HepG2 (cell line): ENCODE results near the gene RGS7. TPM values are rescaled to one million over a fixed set of nuclear protein-coding genes. Genes with fewer than 3 reads are reported as not detected.

ENCODE experiments used
- ATAC-seq: fragments of 200-7000 bp; cut with Tn5 transposase; 3 replicates; pipeline ENCODE4 v1.9.1; 2020; ENCODE audit warnings: mild to moderate bottlenecking, moderate library complexity
- BruUV-seq: library from RNA; stranded (reverse); fragments of 400-500 nt; replicated peaks from 2 replicates; lab custom pipeline; 2021; lab: Mats Ljungman, UMichigan
- CTCF ChIA-PET: fragments of 300-600 bp; formaldehyde crosslinking; extraction: SDS; loops from one replicate; lab custom pipeline; 2021; ENCODE audit warnings: low total read pairs, inconsistent platforms, low intra/inter-chr PET ratio; lab: Yijun Ruan, JAX
- POLR2A ChIA-PET: fragments of 350-600 bp; sonication (Branson Sonifier 250); formaldehyde crosslinking; loops from one replicate; lab custom pipeline; 2020; ENCODE audit warnings: antibody characterized with exemption, inconsistent platforms; lab: Yijun Ruan, JAX
- DNase-seq: peaks from one replicate; pipeline ENCODE4 v3.0.0-alpha.2; 2015; ENCODE audit warnings: low spot score
- FAIRE-seq: peaks from 3 replicates; lab custom pipeline; 2011; peaks lifted over from hg19 to GRCh38; lab: Jason Lieb, UNC
- H2AFZ ChIP-seq: one replicate; pipeline ENCODE4 v1.6.1; 2011; ENCODE audit warnings: low read length, inconsistent platforms
- H3K27ac ChIP-seq: fragments of 300-600 bp; 3 replicates; pipeline ENCODE4 v1.8.0; 2011; ENCODE audit warnings: mixed run types, mild to moderate bottlenecking, mixed read lengths, low read length, inconsistent platforms; ENCODE audit not compliant: insufficient read depth; ENCODE audit errors: extremely low read length
- H3K27me3 ChIP-seq, 2 experiments: fragments of 200-600 bp in 1 of 2; 2 replicates in 1 of 2; 3 replicates in 1 of 2; pipeline versions ENCODE4 v1.6.0 to v1.8.0; 2011; ENCODE audit warnings: low read length in 2 of 2, mild to moderate bottlenecking in 2 of 2, moderate library complexity in 2 of 2, inconsistent platforms in 1 of 2; ENCODE audit not compliant: insufficient read depth in 2 of 2, control insufficient read depth in 1 of 2
- H3K36me3 ChIP-seq, 2 experiments: fragments of 200-600 bp in 1 of 2; replicated peaks in 1 of 2; 2 replicates in 1 of 2; 3 replicates in 1 of 2; pipeline versions ENCODE4 v1.5.1 to v1.8.0; 2011; ENCODE audit warnings: low read length in 2 of 2, inconsistent platforms in 1 of 2; ENCODE audit not compliant: insufficient read depth in 2 of 2, control insufficient read depth in 1 of 2
- H3K4me1 ChIP-seq: 2 replicates; pipeline ENCODE4 v1.5.1; 2012; ENCODE audit warnings: low read length, inconsistent platforms; ENCODE audit not compliant: insufficient read depth
- H3K4me2 ChIP-seq: 2 replicates; pipeline ENCODE4 v1.6.0; 2011; ENCODE audit warnings: low read depth, low read length, inconsistent platforms
- H3K4me3 ChIP-seq, 3 experiments: fragments of 200-600 bp in 1 of 3; sonication (generic), shearing (Covaris generic) in 1 of 3; replicated peaks in 1 of 3; 2 replicates each; pipeline ENCODE4 v1.5.1; 2011 to 2016; ENCODE audit warnings: low read length in 3 of 3, inconsistent platforms in 2 of 3, low read depth in 2 of 3, mild to moderate bottlenecking in 2 of 3, control low read depth in 1 of 3, mixed read lengths in 1 of 3; ENCODE audit not compliant: insufficient read depth in 1 of 3
- H3K79me2 ChIP-seq: one replicate; pipeline ENCODE4 v1.6.1; 2011; ENCODE audit warnings: low read length, inconsistent platforms; ENCODE audit not compliant: insufficient read depth
- H3K9ac ChIP-seq: 2 replicates; pipeline ENCODE4 v1.6.0; 2011; ENCODE audit warnings: mild to moderate bottlenecking, low read depth, low read length, inconsistent platforms; ENCODE audit not compliant: insufficient read depth
- H3K9me3 ChIP-seq: 2 replicates; pipeline ENCODE4 v1.5.1; 2012; ENCODE audit warnings: mild to moderate bottlenecking, low read length
- H4K20me1 ChIP-seq: 2 replicates; pipeline ENCODE4 v1.6.0; 2011; ENCODE audit warnings: inconsistent platforms, mild to moderate bottlenecking, low read length, moderate library complexity; ENCODE audit not compliant: insufficient read depth
- ARID3A ChIP-seq: IDR thresholded peaks from 2 replicates; pipeline ENCODE4 v1.6.1; 2012; ENCODE audit warnings: low read depth, low read length, improper control_type of control experiment
- CBX5 ChIP-seq: sonication (generic); formaldehyde crosslinking; IDR thresholded peaks from 2 replicates; pipeline ENCODE4 v1.4.0; 2020; ENCODE audit warnings: missing genetic modification reagents, borderline replicate concordance
- CREB1 ChIP-seq, 2 experiments: fragments of 450-650 bp in 1 of 2; IDR thresholded peaks; 2 replicates each; pipeline ENCODE4 v1.6.1; 2016 to 2017; ENCODE audit warnings: control low read depth in 1 of 2, mild to moderate bottlenecking in 1 of 2, missing compliant biosample characterization in 1 of 2, missing genetic modification characterization in 1 of 2
- SP4 ChIP-seq: sonication (generic); formaldehyde crosslinking; IDR thresholded peaks from 2 replicates; pipeline ENCODE4 v1.8.1; 2023; ENCODE audit warnings: mild to moderate bottlenecking, missing genetic modification reagents
- SRY ChIP-seq: sonication (generic); formaldehyde crosslinking; IDR thresholded peaks from 2 replicates; pipeline ENCODE4 v1.8.0; 2022; ENCODE audit warnings: mild to moderate bottlenecking, missing genetic modification reagents
- STAT6 ChIP-seq: sonication (generic); formaldehyde crosslinking; IDR thresholded peaks from 2 replicates; pipeline ENCODE4 v1.4.0; 2020; ENCODE audit warnings: missing genetic modification reagents, mild to moderate bottlenecking, borderline replicate concordance
- TARDBP ChIP-seq: sonication (generic); formaldehyde crosslinking; IDR thresholded peaks from 2 replicates; pipeline ENCODE4 v1.8.0; 2022; ENCODE audit warnings: mild to moderate bottlenecking, missing genetic modification reagents
- TEAD3 ChIP-seq: optimal IDR thresholded peaks from 2 replicates; pipeline ENCODE3; 2016; ENCODE audit warnings: borderline replicate concordance
- ZFP36 ChIP-seq: fragments of 150-350 bp; IDR thresholded peaks from 2 replicates; pipeline ENCODE4 v1.6.1; 2018; ENCODE audit warnings: borderline replicate concordance, low read length, low read depth; ENCODE audit not compliant: partially characterized antibody
- ZNF17 ChIP-seq: sonication (generic); formaldehyde crosslinking; IDR thresholded peaks from 2 replicates; pipeline ENCODE4 v1.5.0; 2020; ENCODE audit warnings: mild to moderate bottlenecking, missing genetic modification reagents
- ZNF460 ChIP-seq: sonication (generic); formaldehyde crosslinking; IDR thresholded peaks from 2 replicates; pipeline ENCODE4 v1.5.1; 2020; ENCODE audit warnings: missing genetic modification reagents, mild to moderate bottlenecking, borderline replicate concordance
- ZNF704 ChIP-seq: sonication (generic); formaldehyde crosslinking; IDR thresholded peaks from 2 replicates; pipeline ENCODE4 v1.8.1; 2023; ENCODE audit warnings: mild to moderate bottlenecking, inconsistent platforms, moderate library complexity, missing genetic modification reagents, borderline replicate concordance
- ZNF75D ChIP-seq: sonication (generic); formaldehyde crosslinking; IDR thresholded peaks from 2 replicates; pipeline ENCODE4 v1.8.1; 2023; ENCODE audit warnings: missing genetic modification reagents, mild to moderate bottlenecking, borderline replicate concordance
- WGBS: methylation state at CpG from one replicate; pipeline ENCODE4 v1.1.6; 2017; ENCODE audit warnings: low lambda C conversion rate; 5-methylcytosine and 5-hydroxymethylcytosine counted together
- in situ Hi-C: cut with HindIII; loops from 2 replicates; pipeline ENCODE4 v1.10.0; 2017; ENCODE audit warnings: low pct_unique_long_range_greater_than_20kb; ENCODE audit not compliant: extremely low pct_ligation_motif_present
- intact Hi-C: fragments of 100-400 bp; cut with micrococcal nuclease; formaldehyde crosslinking; loops from one replicate; pipeline ENCODE4 v1.10.0; 2022; ENCODE audit not compliant: unreplicated experiment
- polyA plus RNA-seq, 8 experiments: library from polyadenylated mRNA; depleted of rRNA in 3 of 8; stranded (reverse) in 7 of 8; unstranded in 1 of 8; fragments of >200 nt; fragmentation: Illumina TruSeq in 4 of 8; extraction: Trizol in 4 of 8; gene quantifications; 2 replicates each; pipeline versions ENCODE4 v1.2.1 to v1.2.3, GENCODE V29; 2011 to 2016; ENCODE audit warnings: low read depth in 4 of 8, missing spikeins in 1 of 8, mixed read lengths in 1 of 8; ENCODE audit not compliant: insufficient read depth in 1 of 8
- total RNA-seq, 5 experiments: library from RNA; depleted of rRNA; stranded (reverse); fragments of >200 nt; fragmentation: Illumina TruSeq; extraction: Trizol; gene quantifications; 2 replicates each; pipeline ENCODE4 v1.2.3, GENCODE V29; 2016; ENCODE audit warnings: low read depth in 1 of 5

RGS7 gene
- total and polyA plus RNA-seq, 2 of the 13 experiments (the other 11 are each of a cell fraction or from before 2014, with no cell fraction given): not detected

GRCh38 chr1:241286486-241286885 lies 70.5 kb downstream of the RGS7 start:
- 0% methylated on average over 1 of the region's 1 CpG for WGBS
- H3K36me3 ChIP-seq: no peaks in the 10 kb centered on the region
- no peak overlapping the region for H3K27ac ChIP-seq
- CTCF ChIA-PET: no interaction called here
- H3K9ac ChIP-seq: no peak overlapping the region
- POLR2A ChIA-PET: no interaction called here
- in situ Hi-C loops: no loop called here
- TF ChIP-seq SRY (CRISPR knock-in tag) (no peak), ZNF460 (CRISPR knock-in tag) (no peak), CBX5 (CRISPR knock-in tag) (no peak), TARDBP (CRISPR knock-in tag) (no peak), ZNF704 (CRISPR knock-in tag) (no peak), TEAD3 (no peak), SP4 (CRISPR knock-in tag) (no peak)
- no peaks in the 10 kb centered on the region for H4K20me1 ChIP-seq
- H2AFZ ChIP-seq: no peak overlapping the region
- FAIRE-seq (no peak), DNase-seq (no peak), ATAC-seq (no peak)
- no peak overlapping the region for H3K4me2 ChIP-seq
- H3K27me3 ChIP-seq: no peaks in the 10 kb centered on the region; a peak in 1 of 5 replicates
- intact Hi-C loops: no loop called here
- H3K79me2 ChIP-seq: no peaks in the 10 kb centered on the region
- H3K9me3 ChIP-seq: peaks cover 28% of the 10 kb centered on the region
- no peaks in the 10 kb centered on the region for H3K4me1 ChIP-seq
- no peak overlapping the region for H3K4me3 ChIP-seq
- BruUV-seq: no TSS peak

- WGBS: 2% methylated on average over 3 of the region's 3 CpGs
- FAIRE-seq (no peak), ATAC-seq (no peak), DNase-seq (no peak)
- Histone ChIP-seq H3K27ac (no peak overlapping the region), H3K4me3 (no peak overlapping the region), H3K4me1 (no peaks in the 10 kb centered on the region), H3K9me3 (peaks cover 50% of the 10 kb centered on the region), H2AFZ (no peak overlapping the region), H3K9ac (no peak overlapping the region), H3K79me2 (no peaks in the 10 kb centered on the region), H3K27me3 (no peaks in the 10 kb centered on the region), H3K4me2 (no peak overlapping the region), H3K36me3 (no peaks in the 10 kb centered on the region), H4K20me1 (no peaks in the 10 kb centered on the region)
- ChIA-PET CTCF (no interaction called here), POLR2A (no interaction called here)
- BruUV-seq: no TSS peak
- in situ Hi-C loops (no loop called here), intact Hi-C loops (no loop called here)
- TF ChIP-seq STAT6 (CRISPR knock-in tag): no peak
- no peak for TF ChIP-seq ZNF75D (CRISPR knock-in tag)
- no peak for TF ChIP-seq ARID3A
- TF ChIP-seq CREB1 (IDR thresholded peaks at IDR 0.05): no peak
- no peak for TF ChIP-seq CREB1 (CRISPR knock-in tag; IDR thresholded peaks at IDR 0.05)
- no peak for TF ChIP-seq ZNF17 (CRISPR knock-in tag)
- TF ChIP-seq ZFP36: no peak
Observed at GRCh38 chr1:241276391-241276790, 80.6 kb downstream of the RGS7 start.
